ENCODE measurements around the gene GLTP.
"Not testable (repeated sequence)": the region's sequence is repeated elsewhere in the genome, so short reads cannot be mapped to it uniquely, and the experiment has no call there.

Gene GLTP

GRCh38 chr12:109900752-109901580 lies 20.6 kb upstream of the GLTP start:
- DNase-seq = peak; percentile 51

- DNase-seq = peak; percentile 96
These were observed 19.7 kb upstream of the GLTP start, which contains the start of gene TCHP for GRCh38 chr12:109899783-109900751. TCHP (plus strand) TSS chr12:109900274; CDS start chr12:109903027, 2,753 bp downstream.

GRCh38 chr12:109899345-109899744 lies 19.0 kb upstream of the GLTP start:
- not testable (repeated sequence) for DNase-seq

GRCh38 chr12:109897029-109897428 lies 16.7 kb upstream of the GLTP start:
- DNase-seq = no peak

GRCh38 chr12:109896188-109896587 lies 15.8 kb upstream of the GLTP start:
- DNase-seq = no peak

GRCh38 chr12:109894939-109895338 lies 14.6 kb upstream of the GLTP start:
- no peak for DNase-seq

- DNase-seq = no peak
These were observed 13.1 kb upstream of the GLTP start for GRCh38 chr12:109893261-109893995.

GRCh38 chr12:109892748-109893147 lies 12.4 kb upstream of the GLTP start:
- DNase-seq = no peak

- no peak for DNase-seq
These were observed 11.9 kb upstream of the GLTP start for GRCh38 chr12:109892165-109892715.

GRCh38 chr12:109891731-109892130 lies 11.4 kb upstream of the GLTP start:
- not testable (repeated sequence) for DNase-seq

- DNase-seq = no peak
These were observed 10.4 kb upstream of the GLTP start for GRCh38 chr12:109890620-109891170.

- DNase-seq = peak; percentile 54
These were observed 8.1 kb upstream of the GLTP start for GRCh38 chr12:109888179-109889020.

GRCh38 chr12:109885616-109886015 lies 5.3 kb upstream of the GLTP start:
- DNase-seq = no peak

GRCh38 chr12:109883461-109883860 lies 3.1 kb upstream of the GLTP start:
- peak; percentile 31 for DNase-seq

GRCh38 chr12:109881752-109882151 lies 1.4 kb upstream of the GLTP start:
- DNase-seq = peak; percentile 17

- no peak for DNase-seq
These were observed 597 bp upstream of the GLTP start for GRCh38 chr12:109880938-109881337.

- no peak for DNase-seq
These were observed 844 bp downstream of the GLTP start for GRCh38 chr12:109879351-109880042.

- no peak for DNase-seq
These were observed 1.6 kb downstream of the GLTP start for GRCh38 chr12:109878749-109879148.

- DNase-seq = no peak
These were observed 2.1 kb downstream of the GLTP start for GRCh38 chr12:109878247-109878625.

- DNase-seq = no peak
These were observed 2.7 kb downstream of the GLTP start for GRCh38 chr12:109877504-109878246.

Measured in hematopoietic multipotent progenitor cell treated with erythropoietin and hydrocortisone succinate and interleukin-3 and kit ligand, for 4 days (in vitro differentiated cells).